ENCODE measurements around the gene ACAT2. TPM values are rescaled to one million over a fixed set of nuclear protein-coding genes. Genes with fewer than 3 reads are reported as not detected.

The ACAT2 gene
- polyA plus RNA-seq, 1 experiment, result 39.9 TPM

- ChIA-PET CTCF (interaction anchor here (0.6 to 1.0 kb wide), 2 partner anchors 88 to 741 kb away, joined by 3 read pairs; no protein-coding TSS in a partner anchor), POLR2A (no interaction called here)
- H3K27ac ChIP-seq (ENCODE audit: low read depth, low read length), result no peak overlapping the region
- DNase-seq (ENCODE audit: low read depth, low spot score), result no peak
- no peak for TF ChIP-seq CTCF (IDR thresholded peaks at IDR 0.05; ENCODE audit: low read depth, low read length)
- H3K9me3 ChIP-seq (ENCODE audit: control insufficient read depth, insufficient read depth, low read length), result no peaks in the 10 kb centered on the region
- H3K4me3 ChIP-seq (ENCODE audit: low read depth, low read length), result no peak overlapping the region
- no peaks in the 10 kb centered on the region for H3K27me3 ChIP-seq (ENCODE audit: control insufficient read depth, insufficient read depth, low read length)
Measured at GRCh38 chr6:159778542-159779103, 16.8 kb downstream of the ACAT2 start.

- Histone ChIP-seq H3K27me3 (ENCODE audit: control insufficient read depth, insufficient read depth, low read length) (no peaks in the 10 kb centered on the region), H3K4me3 (ENCODE audit: low read depth, low read length) (peak overlapping the region; percentile 98), H3K27ac (ENCODE audit: low read depth, low read length) (no peak overlapping the region), H3K9me3 (ENCODE audit: control insufficient read depth, insufficient read depth, low read length) (peaks cover 4% of the 10 kb centered on the region; the same call in 1 of the 2 replicates)
- ChIA-PET POLR2A (interaction anchor here (0.7 to 3.2 kb wide), 3 partner anchors 28 to 95 kb away, joined by 5 to 31 read pairs (median 18); partner anchors contain the start of genes SOD2 and WTAP), CTCF (interaction anchor here (0.6 to 1.1 kb wide), 2 partner anchors 97 to 285 kb away, joined by 5 to 7 read pairs; no protein-coding TSS in a partner anchor)
- no peak for DNase-seq (ENCODE audit: low read depth, low spot score)
- no peak for TF ChIP-seq CTCF (IDR thresholded peaks at IDR 0.05; ENCODE audit: low read depth, low read length)
Measured at GRCh38 chr6:159788276-159788675, 26.4 kb downstream of the ACAT2 start.

- Histone ChIP-seq H3K27ac (ENCODE audit: low read depth, low read length) (peak overlapping the region; percentile 71), H3K27me3 (ENCODE audit: control insufficient read depth, insufficient read depth, low read length) (no peaks in the 10 kb centered on the region), H3K9me3 (ENCODE audit: control insufficient read depth, insufficient read depth, low read length) (peaks cover 4% of the 10 kb centered on the region; the same call in 1 of the 2 replicates), H3K4me3 (ENCODE audit: low read depth, low read length) (peak overlapping the region; percentile 98)
- TF ChIP-seq CTCF (IDR thresholded peaks at IDR 0.05; ENCODE audit: low read depth, low read length), result no peak
- ChIA-PET POLR2A (interaction anchor here (0.6 to 3.2 kb wide), 8 partner anchors 19 to 300 kb away, joined by 3 to 31 read pairs (median 4); partner anchors contain the start of genes ACAT2, SOD2 and WTAP), CTCF (interaction anchor here (1.1 kb wide), 1 partner anchor 98 kb away, joined by 7 read pairs; no protein-coding TSS in a partner anchor)
- no peak for DNase-seq (ENCODE audit: low read depth, low spot score)
Measured at GRCh38 chr6:159788753-159789376, 27.0 kb downstream of the ACAT2 start.

- POLR2A ChIA-PET, result interaction anchor here (0.5 to 3.2 kb wide), 12 partner anchors 20 to 1772 kb away, joined by 3 to 31 read pairs (median 6); partner anchors contain the start of genes ACAT2, SOD2 and WTAP
Measured at GRCh38 chr6:159789377-159790148, 27.7 kb downstream of the ACAT2 start, which contains the start of gene TCP1. Gene TCP1 (minus strand): TSS chr6:159789602. CDS start chr6:159789468, 134 bp downstream.

More at GRCh38 chr6:159789377-159790148, 27.7 kb downstream of the ACAT2 start, which contains the start of gene TCP1:
- no peaks in the 10 kb centered on the region for H3K27me3 ChIP-seq (ENCODE audit: control insufficient read depth, insufficient read depth, low read length)
- H3K4me3 ChIP-seq (ENCODE audit: low read depth, low read length), result peak within 1 kb of the TSS; percentile 98
- peaks cover 4% of the 10 kb centered on the region; the same call in 1 of the 2 replicates for H3K9me3 ChIP-seq (ENCODE audit: control insufficient read depth, insufficient read depth, low read length)
- H3K27ac ChIP-seq (ENCODE audit: low read depth, low read length), result peak within 1 kb of the TSS; percentile 83
- CTCF ChIA-PET, result interaction anchor here (0.9 to 2.7 kb wide), 3 partner anchors 98 to 135 kb away, joined by 4 to 16 read pairs (median 7); no protein-coding TSS in a partner anchor
- DNase-seq (ENCODE audit: low read depth, low spot score), result peak; percentile 98
- TF ChIP-seq CTCF (IDR thresholded peaks at IDR 0.05; ENCODE audit: low read depth, low read length), result no peak

Measured in AG04450 (cell line).